ENCODE data around the gene CRYBB1.

GRCh38 chr22:26615149-26615548, 2.7 kb downstream of the CRYBB1 start:
- TF ChIP-seq REST (IDR thresholded peaks at IDR 0.05; ENCODE audit: unreplicated experiment) (no peak), POLR2AphosphoS5 (IDR thresholded peaks at IDR 0.05; ENCODE audit: low read depth) (no peak)
